Inferior parietal cortex (tissue), 1 donor: Measurements from ENCODE around the gene PIEZO2.
A peak's percentile ranks its signal among the peaks of the same experiment; 100 is the strongest.

Experiments used
- DNase-seq: peaks from one replicate; pipeline ENCODE4 v3.0.0-alpha.2; 2016; ENCODE audit errors: extremely low spot score

The PIEZO2 gene

GRCh38 chr18:11066038-11066437, 83.3 kb downstream of the PIEZO2 start:
- no peak for DNase-seq

GRCh38 chr18:11064727-11065460, 84.5 kb downstream of the PIEZO2 start:
- no peak for DNase-seq

- no peak for DNase-seq
Measured at GRCh38 chr18:11064106-11064505, 85.3 kb downstream of the PIEZO2 start.

- no peak for DNase-seq
Measured at GRCh38 chr18:11055721-11056120, 93.6 kb downstream of the PIEZO2 start.

- DNase-seq: no peak
Measured at GRCh38 chr18:11054497-11054896, 94.9 kb downstream of the PIEZO2 start.

GRCh38 chr18:11053293-11053692, 96.1 kb downstream of the PIEZO2 start:
- DNase-seq: no peak

GRCh38 chr18:11052800-11053199, 96.6 kb downstream of the PIEZO2 start:
- no peak for DNase-seq

GRCh38 chr18:11051462-11051861, 97.9 kb downstream of the PIEZO2 start:
- DNase-seq: no peak

- DNase-seq: peak; percentile 13
Measured at GRCh38 chr18:11050966-11051365, 98.4 kb downstream of the PIEZO2 start.

GRCh38 chr18:11047817-11048216, 101.6 kb downstream of the PIEZO2 start:
- no peak for DNase-seq

- DNase-seq: no peak
Measured at GRCh38 chr18:11047156-11047555, 102.2 kb downstream of the PIEZO2 start.

- no peak for DNase-seq
Measured at GRCh38 chr18:11046140-11046539, 103.2 kb downstream of the PIEZO2 start.

- DNase-seq: no peak
Measured at GRCh38 chr18:11043694-11044093, 105.7 kb downstream of the PIEZO2 start.

- DNase-seq: no peak
Measured at GRCh38 chr18:11042247-11042646, 107.1 kb downstream of the PIEZO2 start.

- peak; percentile 91 for DNase-seq
Measured at GRCh38 chr18:11040823-11041656, 108.3 kb downstream of the PIEZO2 start.

- no peak for DNase-seq
Measured at GRCh38 chr18:11040359-11040758, 109.0 kb downstream of the PIEZO2 start.

- DNase-seq: no peak
Measured at GRCh38 chr18:11037533-11038240, 111.7 kb downstream of the PIEZO2 start.

GRCh38 chr18:11035814-11036495, 113.4 kb downstream of the PIEZO2 start:
- DNase-seq: no peak

GRCh38 chr18:11035376-11035775, 114.0 kb downstream of the PIEZO2 start:
- no peak for DNase-seq

GRCh38 chr18:11034884-11035283, 114.5 kb downstream of the PIEZO2 start:
- no peak for DNase-seq

GRCh38 chr18:11033503-11033902, 115.9 kb downstream of the PIEZO2 start:
- no peak for DNase-seq

GRCh38 chr18:11031966-11032365, 117.4 kb downstream of the PIEZO2 start:
- DNase-seq: no peak
